SK-N-SH (cell line): Measurements from ENCODE around the gene RAPGEF2. TPM values are rescaled to one million over a fixed set of nuclear protein-coding genes. Genes with fewer than 3 reads are reported as not detected.
A peak's percentile ranks its signal among the peaks of the same experiment; 100 is the strongest.

ENCODE experiments used
- CTCF ChIA-PET: fragments of 300-600, 350-600 bp; formaldehyde crosslinking; extraction: SDS; loops from one replicate; lab custom pipeline; 2021; lab: Yijun Ruan, JAX
- POLR2A ChIA-PET: fragments of 350-600 bp; sonication (Branson Sonifier 250); formaldehyde crosslinking; extraction: SDS; loops from one replicate; lab custom pipeline; 2020; ENCODE audit warnings: antibody characterized with exemption, inconsistent platforms; lab: Yijun Ruan, JAX
- DNase-seq: peaks from one replicate; pipeline ENCODE4 v3.0.0; 2012
- H2AFZ ChIP-seq: fragments of 200-600 bp; sonication (generic); 2 replicates; pipeline ENCODE4 v1.8.1; 2016; ENCODE audit warnings: antibody characterized with exemption, mild to moderate bottlenecking, low read depth
- H3F3A ChIP-seq: fragments of 200-600 bp; sonication (generic); replicated peaks from 2 replicates; pipeline ENCODE3; 2016; ENCODE audit warnings: antibody characterized with exemption, mild to moderate bottlenecking; ENCODE audit not compliant: insufficient read depth
- H3K27ac ChIP-seq, 2 experiments: fragments of 200-500 bp in 1 of 2; fragments of 200-600 bp in 1 of 2; sonication (Bioruptor generic) in 1 of 2; sonication (generic), shearing (Covaris generic) in 1 of 2; 2 replicates each; pipeline versions ENCODE4 v1.5.1 to v1.6.1; 2014 to 2016; ENCODE audit warnings: low read depth in 2 of 2, inconsistent platforms in 1 of 2, low read length in 1 of 2, mild to moderate bottlenecking in 1 of 2, mixed read lengths in 1 of 2
- H3K27me3 ChIP-seq: fragments of 200-600 bp; sonication (generic), shearing (Covaris generic); 2 replicates; pipeline ENCODE4 v1.6.1; 2016; ENCODE audit warnings: mixed run types; ENCODE audit not compliant: insufficient read depth
- H3K36me3 ChIP-seq, 2 experiments: fragments of 200-500 bp in 1 of 2; fragments of 200-600 bp in 1 of 2; sonication (Bioruptor generic) in 1 of 2; sonication (generic) in 1 of 2; replicated peaks in 1 of 2; 2 replicates each; pipeline versions ENCODE3 to v1.5.1; 2014 to 2016; ENCODE audit warnings: low read length in 1 of 2, mild to moderate bottlenecking in 1 of 2; ENCODE audit not compliant: insufficient read depth in 2 of 2, control insufficient read depth in 1 of 2
- H3K4me1 ChIP-seq, 2 experiments: fragments of 200-500 bp in 1 of 2; fragments of 200-600 bp in 1 of 2; sonication (Bioruptor generic) in 1 of 2; sonication (generic), shearing (Covaris generic) in 1 of 2; 2 replicates each; pipeline versions ENCODE4 v1.5.1 to v1.6.1; 2014 to 2016; ENCODE audit warnings: low read depth in 1 of 2, low read length in 1 of 2, mixed run types in 1 of 2; ENCODE audit not compliant: insufficient read depth in 2 of 2, control insufficient read depth in 1 of 2
- H3K4me2 ChIP-seq: fragments of 200-600 bp; sonication (generic), shearing (Covaris generic); 2 replicates; pipeline ENCODE4 v1.6.1; 2017; ENCODE audit warnings: mixed run types
- H3K4me3 ChIP-seq, 2 experiments: fragments of 200-500 bp in 1 of 2; fragments of 200-600 bp in 1 of 2; sonication (Bioruptor generic) in 1 of 2; sonication (generic), shearing (Covaris generic) in 1 of 2; 2 replicates each; pipeline versions ENCODE4 v1.5.1 to v1.8.1; 2014 to 2016; ENCODE audit warnings: low read depth in 2 of 2, inconsistent platforms in 1 of 2, low read length in 1 of 2, mild to moderate bottlenecking in 1 of 2, mixed read lengths in 1 of 2, moderate library complexity in 1 of 2
- H3K79me2 ChIP-seq: fragments of 200-600 bp; sonication (generic); 2 replicates; pipeline ENCODE4 v1.8.1; 2017; ENCODE audit warnings: mild to moderate bottlenecking; ENCODE audit not compliant: insufficient read depth
- H3K9ac ChIP-seq: fragments of 200-600 bp; sonication (generic); 2 replicates; pipeline ENCODE4 v1.6.1; 2017; ENCODE audit warnings: mixed run types
- H3K9me2 ChIP-seq: fragments of 200-600 bp; sonication (generic); 2 replicates; pipeline ENCODE4 v1.6.1; 2017; ENCODE audit warnings: mixed run types
- H3K9me3 ChIP-seq: fragments of 200-600 bp; sonication (generic); 2 replicates; pipeline ENCODE4 v1.6.1; 2017; ENCODE audit warnings: mixed run types, mild to moderate bottlenecking, moderate library complexity
- H4K20me1 ChIP-seq: fragments of 200-600 bp; sonication (generic); 2 replicates; pipeline ENCODE4 v1.6.1; 2017; ENCODE audit warnings: mild to moderate bottlenecking, mixed run types; ENCODE audit not compliant: insufficient read depth
- CHD2 ChIP-seq: fragments of 150-350 bp; IDR thresholded peaks from 2 replicates; pipeline ENCODE4 v1.6.1; 2018; ENCODE audit warnings: low read length; ENCODE audit not compliant: partially characterized antibody
- CTCF ChIP-seq: fragments of 200-600 bp; sonication (generic); IDR thresholded peaks from 2 replicates; pipeline ENCODE4 v1.6.1; 2017; ENCODE audit warnings: antibody characterized with exemption, mild to moderate bottlenecking, moderate library complexity
- EP300 ChIP-seq, 2 experiments: IDR thresholded peaks; 2 replicates each; pipeline versions ENCODE4 v1.4.0 to v1.6.1; 2012; ENCODE audit warnings: borderline replicate concordance in 1 of 2, low read depth in 1 of 2, low read length in 1 of 2
- FOSL2 ChIP-seq: IDR thresholded peaks from 2 replicates; pipeline ENCODE4 v1.4.0; 2012; ENCODE audit warnings: low read depth, mild to moderate bottlenecking, moderate library complexity, borderline replicate concordance
- FOXM1 ChIP-seq: IDR thresholded peaks from 2 replicates; pipeline ENCODE4 v1.4.0; 2012; ENCODE audit warnings: low read depth, mild to moderate bottlenecking
- GATA2 ChIP-seq: sonication (generic); formaldehyde crosslinking; IDR thresholded peaks from 2 replicates; pipeline ENCODE4 v1.5.0; 2020; ENCODE audit warnings: mild to moderate bottlenecking, missing genetic modification reagents
- MAX ChIP-seq: IDR thresholded peaks from 2 replicates; pipeline ENCODE4 v1.4.0; 2012; ENCODE audit warnings: low read depth
- NFIC ChIP-seq: IDR thresholded peaks from 2 replicates; pipeline ENCODE4 v1.4.0; 2012; ENCODE audit warnings: borderline replicate concordance
- NRF1 ChIP-seq: IDR thresholded peaks from 2 replicates; pipeline ENCODE4 v1.6.1; 2012; ENCODE audit warnings: low read depth, mild to moderate bottlenecking, low read length
- PBX3 ChIP-seq: IDR thresholded peaks from 2 replicates; pipeline ENCODE4; 2012
- POLR2AphosphoS5 ChIP-seq: IDR thresholded peaks from 2 replicates; pipeline ENCODE4 v1.6.1; 2012; ENCODE audit warnings: low read depth, low read length
- RCOR1 ChIP-seq: fragments of 150-350 bp; IDR thresholded peaks from 2 replicates; pipeline ENCODE4 v1.6.1; 2017; ENCODE audit warnings: antibody characterized with exemption, low read length
- REST ChIP-seq: IDR thresholded peaks from 2 replicates; pipeline ENCODE4 v1.6.1; 2012; ENCODE audit warnings: mild to moderate bottlenecking, low read depth, low read length, moderate library complexity
- SMC3 ChIP-seq: IDR thresholded peaks from 2 replicates; pipeline ENCODE4 v1.6.1; 2012; ENCODE audit warnings: low read depth, low read length, improper control_type of control experiment
- TAF1 ChIP-seq: IDR thresholded peaks from 2 replicates; pipeline ENCODE4 v1.6.1; 2012; ENCODE audit warnings: low read depth, mild to moderate bottlenecking, low read length, moderate library complexity, borderline replicate concordance
- USF1 ChIP-seq: IDR thresholded peaks from 2 replicates; pipeline ENCODE4 v1.4.0; 2012; ENCODE audit warnings: low read depth, borderline replicate concordance
- USF2 ChIP-seq: fragments of 150-350 bp; IDR thresholded peaks from 2 replicates; pipeline ENCODE4 v1.6.1; 2017; ENCODE audit warnings: antibody characterized with exemption, low read length, low read depth, borderline replicate concordance
- WGBS: methylation state at CpG from one replicate; pipeline ENCODE4 v1.1.6; 2017; ENCODE audit warnings: low lambda C conversion rate; 5-methylcytosine and 5-hydroxymethylcytosine counted together
- polyA plus RNA-seq, 3 experiments: library from polyadenylated mRNA; depleted of rRNA; stranded (reverse); fragments of >200 nt; gene quantifications; 2 replicates each; pipeline ENCODE4 v1.2.3, GENCODE V29; 2012

Gene RAPGEF2
- polyA plus RNA-seq, 1 of the 3 experiments (the other 2 are of a cell fraction) = 19.2 TPM

GRCh38 chr4:159307929-159308328 lies 205.1 kb downstream of the RAPGEF2 start:
- Histone ChIP-seq H3K4me1 (peaks cover 3 to 17% of the 10 kb centered on the region in 2 experiments; a peak in 3 of 4 replicates), H3K4me2 (peak overlapping the region; percentile 26; the same call in 1 of the 2 replicates), H3K79me2 (peaks cover 40% of the 10 kb centered on the region), H3F3A (peaks cover 17% of the 10 kb centered on the region), H3K9me2 (no peaks in the 10 kb centered on the region; the same call in 1 of the 2 replicates), H2AFZ (no peak overlapping the region), H3K36me3 (peaks cover 2 to 11% of the 10 kb centered on the region in 2 experiments), H3K9me3 (no peaks in the 10 kb centered on the region), H3K9ac (no peak overlapping the region; the same call in 1 of the 2 replicates), H3K27me3 (no peaks in the 10 kb centered on the region), H4K20me1 (no peaks in the 10 kb centered on the region), H3K4me3 (no peak overlapping the region), H3K27ac (peak overlapping the region in 1 of 2 experiments; percentile 76; a peak in 3 of 4 replicates)
- CTCF ChIA-PET = no interaction called here
- POLR2A ChIA-PET = no interaction called here
- 78% methylated on average over 2 of the region's 2 CpGs for WGBS
- TF ChIP-seq MAX (no peak), GATA2 (CRISPR knock-in tag) (peak; percentile 55)
- DNase-seq = no peak

- Histone ChIP-seq H3K4me2 (peak overlapping the region; percentile 26), H3K9me2 (no peaks in the 10 kb centered on the region; the same call in 1 of the 2 replicates), H3K27ac (peak overlapping the region; percentile 9 to 76; a peak in 3 of 4 replicates), H3K4me1 (peaks cover 3 to 17% of the 10 kb centered on the region in 2 experiments; a peak in 3 of 4 replicates), H4K20me1 (no peaks in the 10 kb centered on the region), H2AFZ (peak overlapping the region; percentile 24; the same call in 1 of the 2 replicates), H3K79me2 (peaks cover 40% of the 10 kb centered on the region), H3F3A (peaks cover 17% of the 10 kb centered on the region), H3K36me3 (peaks cover 2 to 11% of the 10 kb centered on the region in 2 experiments), H3K9ac (peak overlapping the region; percentile 32; the same call in 1 of the 2 replicates), H3K9me3 (no peaks in the 10 kb centered on the region), H3K4me3 (no peak overlapping the region), H3K27me3 (no peaks in the 10 kb centered on the region)
- ChIA-PET POLR2A (no interaction called here), CTCF (no interaction called here)
- DNase-seq = no peak
- 66% methylated on average over 4 of the region's 4 CpGs for WGBS
- no peak for TF ChIP-seq USF1
- no peak for TF ChIP-seq NFIC
- TF ChIP-seq FOXM1 = no peak
- TF ChIP-seq REST = no peak
- no peak for TF ChIP-seq POLR2AphosphoS5
- peak; percentile 19; the same call in 1 of the 2 replicates for TF ChIP-seq PBX3
- no peak for TF ChIP-seq RCOR1
- TF ChIP-seq EP300 (IDR thresholded peaks at IDR 0.05; ENCODE audit: borderline replicate concordance in 1 of 2, low read depth in 1 of 2, low read length in 1 of 2) = no peak
- TF ChIP-seq NRF1 = no peak
- no peak for TF ChIP-seq TAF1
- TF ChIP-seq FOSL2 = peak; percentile 30; the same call in 1 of the 2 replicates
- no peak for TF ChIP-seq CHD2
- TF ChIP-seq SMC3 = no peak
- TF ChIP-seq USF2 = no peak
- no peak for TF ChIP-seq CTCF
Observed at GRCh38 chr4:159308566-159309340, 205.9 kb downstream of the RAPGEF2 start.
